ENCODE measurements around the gene ATOH7. TPM values are rescaled to one million over a fixed set of nuclear protein-coding genes. Genes with fewer than 3 reads are reported as not detected.
A peak's percentile ranks its signal among the peaks of the same experiment; 100 is the strongest.

ATOH7 gene
- total and polyA plus RNA-seq, 2 experiments from 2014 or later, result 0.17 TPM; not detected in 1

DNA sequence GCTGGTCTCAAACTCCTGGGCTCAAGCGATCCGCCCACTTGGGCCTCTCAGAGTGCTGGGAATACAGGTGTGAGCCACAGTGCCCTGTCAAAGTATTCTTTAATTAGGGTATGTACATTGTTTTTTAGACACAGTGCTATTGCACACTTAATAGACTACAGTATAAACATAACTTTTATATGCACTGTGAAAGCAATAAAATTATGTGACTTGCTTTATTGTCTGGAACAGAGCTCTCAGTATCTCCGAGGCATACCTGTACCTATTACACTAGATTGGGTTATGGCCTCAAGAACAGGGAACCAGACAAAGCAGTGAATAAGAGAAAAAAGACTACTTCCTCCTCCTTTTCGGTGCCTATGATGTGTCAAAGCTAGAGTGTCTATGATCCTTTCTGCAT is 13.1 kb downstream of the ATOH7 start:
- Histone ChIP-seq H3K9me2 (replicated peaks; ENCODE audit: insufficient read depth) (no peaks in the 10 kb centered on the region), H3K27me3 (no peaks in the 10 kb centered on the region), H2AFZ (no peak overlapping the region), H3K36me3 (replicated peaks; ENCODE audit: insufficient read depth, low read depth) (no peaks in the 10 kb centered on the region), H4K20me1 (ENCODE audit: insufficient read depth, poor library complexity, severe bottlenecking) (no peaks in the 10 kb centered on the region), H3K4me2 (no peak overlapping the region), H3K27ac (no peak overlapping the region), H3K4me3 (no peak overlapping the region), H3K4me1 (ENCODE audit: insufficient read depth) (no peaks in the 10 kb centered on the region), H3K79me2 (no peaks in the 10 kb centered on the region), H3K9me3 (ENCODE audit: low read depth) (no peaks in the 10 kb centered on the region)
- WGBS (ENCODE audit: low lambda C conversion rate, missing lambda C conversion rate), result 86% methylated on average over 4 of the region's 4 CpGs
- no peak for DNase-seq (ENCODE audit: low spot score)
- TF ChIP-seq EZH2 (IDR thresholded peaks at IDR 0.05; ENCODE audit: borderline replicate concordance) (no peak), EZH2phosphoT487 (IDR thresholded peaks at IDR 0.05; ENCODE audit: low read depth, severe bottlenecking, unreplicated experiment) (no peak)
- TF ChIP-seq, protein P1, sequence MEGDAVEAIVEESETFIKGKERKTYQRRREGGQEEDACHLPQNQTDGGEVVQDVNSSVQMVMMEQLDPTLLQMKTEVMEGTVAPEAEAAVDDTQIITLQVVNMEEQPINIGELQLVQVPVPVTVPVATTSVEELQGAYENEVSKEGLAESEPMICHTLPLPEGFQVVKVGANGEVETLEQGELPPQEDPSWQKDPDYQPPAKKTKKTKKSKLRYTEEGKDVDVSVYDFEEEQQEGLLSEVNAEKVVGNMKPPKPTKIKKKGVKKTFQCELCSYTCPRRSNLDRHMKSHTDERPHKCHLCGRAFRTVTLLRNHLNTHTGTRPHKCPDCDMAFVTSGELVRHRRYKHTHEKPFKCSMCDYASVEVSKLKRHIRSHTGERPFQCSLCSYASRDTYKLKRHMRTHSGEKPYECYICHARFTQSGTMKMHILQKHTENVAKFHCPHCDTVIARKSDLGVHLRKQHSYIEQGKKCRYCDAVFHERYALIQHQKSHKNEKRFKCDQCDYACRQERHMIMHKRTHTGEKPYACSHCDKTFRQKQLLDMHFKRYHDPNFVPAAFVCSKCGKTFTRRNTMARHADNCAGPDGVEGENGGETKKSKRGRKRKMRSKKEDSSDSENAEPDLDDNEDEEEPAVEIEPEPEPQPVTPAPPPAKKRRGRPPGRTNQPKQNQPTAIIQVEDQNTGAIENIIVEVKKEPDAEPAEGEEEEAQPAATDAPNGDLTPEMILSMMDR (IDR thresholded peaks at IDR 0.05; ENCODE audit: poor library complexity), result no peak

DNA sequence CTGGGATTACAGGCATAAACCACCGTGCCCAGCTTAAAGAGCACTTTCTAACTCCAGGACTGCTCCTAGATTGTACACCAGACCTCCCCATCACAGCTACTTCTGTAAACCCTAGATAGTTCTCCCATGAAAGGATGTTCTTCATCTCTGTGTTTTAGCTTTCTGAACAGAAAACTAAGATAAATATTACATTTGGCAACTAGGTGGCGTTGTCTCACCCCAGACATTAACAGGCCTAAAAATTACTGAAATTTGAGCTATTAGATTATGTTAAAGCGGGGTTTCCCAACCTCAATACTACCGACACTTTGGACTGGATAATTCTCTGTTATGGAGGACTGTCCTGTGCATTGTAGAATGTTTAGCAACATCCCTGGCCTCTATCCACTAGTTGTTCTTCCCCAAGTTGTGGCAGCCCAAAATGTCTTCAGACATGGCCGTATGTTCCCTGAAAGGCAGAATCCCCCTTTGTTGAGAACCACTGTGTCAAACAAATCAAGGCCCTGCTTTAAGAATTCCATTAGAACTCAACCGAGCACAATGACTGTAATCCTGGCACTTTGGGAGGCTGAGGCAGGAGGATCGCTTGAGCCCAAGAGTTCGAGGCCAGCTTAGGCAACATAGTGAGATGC is 19.1 kb downstream of the ATOH7 start:
- Histone ChIP-seq H2AFZ (no peak overlapping the region), H3K4me2 (no peak overlapping the region), H3K27ac (no peak overlapping the region), H3K27me3 (peaks cover 9% of the 10 kb centered on the region), H3K9me2 (replicated peaks; ENCODE audit: insufficient read depth) (no peaks in the 10 kb centered on the region), H4K20me1 (ENCODE audit: insufficient read depth, poor library complexity, severe bottlenecking) (no peaks in the 10 kb centered on the region), H3K4me1 (ENCODE audit: insufficient read depth) (no peaks in the 10 kb centered on the region), H3K36me3 (replicated peaks; ENCODE audit: insufficient read depth, low read depth) (no peaks in the 10 kb centered on the region), H3K4me3 (no peak overlapping the region), H3K9me3 (ENCODE audit: low read depth) (no peaks in the 10 kb centered on the region), H3K79me2 (no peaks in the 10 kb centered on the region)
- no peak for TF ChIP-seq EZH2 (IDR thresholded peaks at IDR 0.05; ENCODE audit: borderline replicate concordance)
- TF ChIP-seq EZH2phosphoT487 (IDR thresholded peaks at IDR 0.05; ENCODE audit: low read depth, severe bottlenecking, unreplicated experiment), result no peak
- TF ChIP-seq, protein P1 (IDR thresholded peaks at IDR 0.05; ENCODE audit: poor library complexity), result peak; percentile 72
- WGBS (ENCODE audit: low lambda C conversion rate, missing lambda C conversion rate), result 63% methylated on average over 8 of the region's 8 CpGs
- peak; percentile 33 for DNase-seq (ENCODE audit: low spot score)

DNA sequence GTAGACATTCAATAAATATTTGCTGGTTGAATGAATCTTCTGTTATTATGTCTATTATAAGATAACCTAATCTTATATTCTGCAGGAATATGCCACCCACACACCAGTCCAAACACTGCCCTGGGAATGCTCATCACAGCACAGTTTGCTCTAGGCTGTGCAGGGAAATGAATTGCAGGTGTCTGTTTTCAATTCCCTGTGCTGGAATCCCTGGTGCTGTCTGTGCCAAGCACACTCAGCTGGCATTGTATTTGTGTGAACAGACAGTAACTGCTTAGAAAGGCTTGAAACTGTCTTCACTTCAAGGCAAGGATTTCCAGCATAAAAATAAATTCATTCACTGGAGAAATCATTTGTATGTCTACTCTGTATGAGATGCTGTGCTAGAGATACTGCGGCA is 20.2 kb downstream of the ATOH7 start:
- H3K36me3 ChIP-seq (replicated peaks; ENCODE audit: insufficient read depth, low read depth), result no peaks in the 10 kb centered on the region
- H3K4me2 ChIP-seq, result no peak overlapping the region
- H2AFZ ChIP-seq, result no peak overlapping the region
- no peaks in the 10 kb centered on the region for H3K9me2 ChIP-seq (replicated peaks; ENCODE audit: insufficient read depth)
- DNase-seq (ENCODE audit: low spot score), result no peak
- no peaks in the 10 kb centered on the region for H3K9me3 ChIP-seq (ENCODE audit: low read depth)
- WGBS (ENCODE audit: low lambda C conversion rate, missing lambda C conversion rate), result 92% methylated on average over 1 of the region's 1 CpG
- no peaks in the 10 kb centered on the region for H4K20me1 ChIP-seq (ENCODE audit: insufficient read depth, poor library complexity, severe bottlenecking)
- TF ChIP-seq EZH2 (IDR thresholded peaks at IDR 0.05; ENCODE audit: borderline replicate concordance), result no peak
- TF ChIP-seq, protein P1 (IDR thresholded peaks at IDR 0.05; ENCODE audit: poor library complexity), result no peak
- no peak for TF ChIP-seq EZH2phosphoT487 (IDR thresholded peaks at IDR 0.05; ENCODE audit: low read depth, severe bottlenecking, unreplicated experiment)
- no peak overlapping the region for H3K27ac ChIP-seq
- H3K4me3 ChIP-seq, result no peak overlapping the region
- H3K4me1 ChIP-seq (ENCODE audit: insufficient read depth), result no peaks in the 10 kb centered on the region
- H3K27me3 ChIP-seq, result peaks cover 9% of the 10 kb centered on the region
- no peaks in the 10 kb centered on the region for H3K79me2 ChIP-seq
